ENCODE measurements around the gene KHDRBS1. TPM values are rescaled to one million over a fixed set of nuclear protein-coding genes. Genes with fewer than 3 reads are reported as not detected.
A peak's percentile ranks its signal among the peaks of the same experiment; 100 is the strongest.

KHDRBS1 gene
- total and polyA plus RNA-seq, 9 of the 15 experiments (the other 6 are each of a cell fraction or from before 2014, with no cell fraction given): 48.4 to 257 (median 114) TPM

DNA sequence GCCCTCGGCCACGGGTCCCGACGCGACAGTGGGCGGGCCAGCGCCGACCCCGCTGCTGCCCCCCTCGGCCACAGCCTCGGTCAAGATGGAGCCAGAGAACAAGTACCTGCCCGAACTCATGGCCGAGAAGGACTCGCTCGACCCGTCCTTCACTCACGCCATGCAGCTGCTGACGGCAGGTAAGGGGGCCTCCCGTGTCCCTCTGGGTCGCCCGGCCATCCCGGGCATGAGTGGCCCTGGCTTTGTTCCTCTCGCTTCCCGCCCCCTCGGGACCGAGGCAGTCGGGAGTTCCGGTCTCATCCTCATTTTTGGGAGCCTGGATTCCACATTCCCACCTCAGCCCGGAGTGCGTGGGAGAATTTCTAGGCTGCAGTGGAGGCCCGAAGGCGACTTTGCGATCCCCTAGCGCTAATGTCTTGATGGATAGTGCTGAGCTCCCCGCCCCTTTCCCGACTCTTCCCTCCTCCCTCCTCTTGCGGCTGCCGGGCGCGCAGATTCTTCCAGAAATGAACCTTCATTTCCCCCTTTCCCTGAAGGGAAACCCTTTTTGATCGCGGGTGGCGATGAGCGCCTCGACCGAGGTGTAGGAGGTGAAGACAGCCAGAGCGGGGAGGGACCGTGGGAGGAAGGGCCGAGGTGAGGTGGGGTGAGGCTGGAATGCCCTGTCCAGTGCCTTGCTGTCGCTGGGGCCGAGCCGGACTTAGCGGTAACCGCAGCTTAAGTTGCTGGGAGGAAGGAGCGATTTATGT is 705 bp downstream of the KHDRBS1 start (continued):
- TF ChIP-seq SMAD4 (CRISPR knock-in tag; conservative IDR thresholded peaks at IDR 0.05): peak; percentile 15; the same call in 1 of the 2 replicates
- TF ChIP-seq, protein P1, sequence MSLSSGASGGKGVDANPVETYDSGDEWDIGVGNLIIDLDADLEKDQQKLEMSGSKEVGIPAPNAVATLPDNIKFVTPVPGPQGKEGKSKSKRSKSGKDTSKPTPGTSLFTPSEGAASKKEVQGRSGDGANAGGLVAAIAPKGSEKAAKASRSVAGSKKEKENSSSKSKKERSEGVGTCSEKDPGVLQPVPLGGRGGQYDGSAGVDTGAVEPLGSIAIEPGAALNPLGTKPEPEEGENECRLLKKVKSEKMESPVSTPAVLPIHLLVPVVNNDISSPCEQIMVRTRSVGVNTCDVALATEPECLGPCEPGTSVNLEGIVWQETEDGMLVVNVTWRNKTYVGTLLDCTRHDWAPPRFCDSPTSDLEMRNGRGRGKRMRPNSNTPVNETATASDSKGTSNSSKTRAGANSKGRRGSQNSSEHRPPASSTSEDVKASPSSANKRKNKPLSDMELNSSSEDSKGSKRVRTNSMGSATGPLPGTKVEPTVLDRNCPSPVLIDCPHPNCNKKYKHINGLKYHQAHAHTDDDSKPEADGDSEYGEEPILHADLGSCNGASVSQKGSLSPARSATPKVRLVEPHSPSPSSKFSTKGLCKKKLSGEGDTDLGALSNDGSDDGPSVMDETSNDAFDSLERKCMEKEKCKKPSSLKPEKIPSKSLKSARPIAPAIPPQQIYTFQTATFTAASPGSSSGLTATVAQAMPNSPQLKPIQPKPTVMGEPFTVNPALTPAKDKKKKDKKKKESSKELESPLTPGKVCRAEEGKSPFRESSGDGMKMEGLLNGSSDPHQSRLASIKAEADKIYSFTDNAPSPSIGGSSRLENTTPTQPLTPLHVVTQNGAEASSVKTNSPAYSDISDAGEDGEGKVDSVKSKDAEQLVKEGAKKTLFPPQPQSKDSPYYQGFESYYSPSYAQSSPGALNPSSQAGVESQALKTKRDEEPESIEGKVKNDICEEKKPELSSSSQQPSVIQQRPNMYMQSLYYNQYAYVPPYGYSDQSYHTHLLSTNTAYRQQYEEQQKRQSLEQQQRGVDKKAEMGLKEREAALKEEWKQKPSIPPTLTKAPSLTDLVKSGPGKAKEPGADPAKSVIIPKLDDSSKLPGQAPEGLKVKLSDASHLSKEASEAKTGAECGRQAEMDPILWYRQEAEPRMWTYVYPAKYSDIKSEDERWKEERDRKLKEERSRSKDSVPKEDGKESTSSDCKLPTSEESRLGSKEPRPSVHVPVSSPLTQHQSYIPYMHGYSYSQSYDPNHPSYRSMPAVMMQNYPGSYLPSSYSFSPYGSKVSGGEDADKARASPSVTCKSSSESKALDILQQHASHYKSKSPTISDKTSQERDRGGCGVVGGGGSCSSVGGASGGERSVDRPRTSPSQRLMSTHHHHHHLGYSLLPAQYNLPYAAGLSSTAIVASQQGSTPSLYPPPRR (CRISPR knock-in tag; IDR thresholded peaks at IDR 0.05; ENCODE audit: borderline replicate concordance): peak; percentile 94
- no peak for TF ChIP-seq ZNF639 (CRISPR knock-in tag; conservative IDR thresholded peaks at IDR 0.05 in 1 of 2, IDR thresholded peaks at IDR 0.05 in 1 of 2)
- no peak for TF ChIP-seq FOXO4 (CRISPR knock-in tag; IDR thresholded peaks at IDR 0.05)
- 0 out of 2 replicates have a peak, but pooled peaks have one; percentile 46 for TF ChIP-seq RFX7 (CRISPR knock-in tag; IDR thresholded peaks at IDR 0.05)
- TF ChIP-seq NR4A1 (CRISPR knock-in tag; IDR thresholded peaks at IDR 0.05): no peak
- peak; percentile 54; the same call in 1 of the 2 replicates for TF ChIP-seq NR4A1 (tag; IDR thresholded peaks at IDR 0.05)
- peak; percentile 74 for TF ChIP-seq NKRF (IDR thresholded peaks at IDR 0.05; ENCODE audit: borderline replicate concordance)
- peak; percentile 11; the same call in 1 of the 2 replicates for TF ChIP-seq ZNF740 (CRISPR knock-in tag; IDR thresholded peaks at IDR 0.05)
- TF ChIP-seq ZNF740 (tag; IDR thresholded peaks at IDR 0.05): no peak
- no peak for TF ChIP-seq ZNF707 (CRISPR knock-in tag; conservative IDR thresholded peaks at IDR 0.05)
- peak; percentile 45; the same call in 1 of the 2 replicates for TF ChIP-seq CXXC5 (CRISPR knock-in tag; IDR thresholded peaks at IDR 0.05)
- TF ChIP-seq, protein P2, sequence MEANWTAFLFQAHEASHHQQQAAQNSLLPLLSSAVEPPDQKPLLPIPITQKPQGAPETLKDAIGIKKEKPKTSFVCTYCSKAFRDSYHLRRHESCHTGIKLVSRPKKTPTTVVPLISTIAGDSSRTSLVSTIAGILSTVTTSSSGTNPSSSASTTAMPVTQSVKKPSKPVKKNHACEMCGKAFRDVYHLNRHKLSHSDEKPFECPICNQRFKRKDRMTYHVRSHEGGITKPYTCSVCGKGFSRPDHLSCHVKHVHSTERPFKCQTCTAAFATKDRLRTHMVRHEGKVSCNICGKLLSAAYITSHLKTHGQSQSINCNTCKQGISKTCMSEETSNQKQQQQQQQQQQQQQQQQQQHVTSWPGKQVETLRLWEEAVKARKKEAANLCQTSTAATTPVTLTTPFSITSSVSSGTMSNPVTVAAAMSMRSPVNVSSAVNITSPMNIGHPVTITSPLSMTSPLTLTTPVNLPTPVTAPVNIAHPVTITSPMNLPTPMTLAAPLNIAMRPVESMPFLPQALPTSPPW (CRISPR knock-in tag; IDR thresholded peaks at IDR 0.05): peak; percentile 43

Data from K562 (cell line).